ENCODE measurements around the gene ZNF710. TPM values are rescaled to one million over a fixed set of nuclear protein-coding genes. Genes with fewer than 3 reads are reported as not detected.

The ZNF710 gene
- total and polyA plus RNA-seq, 2 of the 13 experiments (the other 11 are each of a cell fraction or from before 2014, with no cell fraction given): 4.7 to 20.6 TPM

DNA sequence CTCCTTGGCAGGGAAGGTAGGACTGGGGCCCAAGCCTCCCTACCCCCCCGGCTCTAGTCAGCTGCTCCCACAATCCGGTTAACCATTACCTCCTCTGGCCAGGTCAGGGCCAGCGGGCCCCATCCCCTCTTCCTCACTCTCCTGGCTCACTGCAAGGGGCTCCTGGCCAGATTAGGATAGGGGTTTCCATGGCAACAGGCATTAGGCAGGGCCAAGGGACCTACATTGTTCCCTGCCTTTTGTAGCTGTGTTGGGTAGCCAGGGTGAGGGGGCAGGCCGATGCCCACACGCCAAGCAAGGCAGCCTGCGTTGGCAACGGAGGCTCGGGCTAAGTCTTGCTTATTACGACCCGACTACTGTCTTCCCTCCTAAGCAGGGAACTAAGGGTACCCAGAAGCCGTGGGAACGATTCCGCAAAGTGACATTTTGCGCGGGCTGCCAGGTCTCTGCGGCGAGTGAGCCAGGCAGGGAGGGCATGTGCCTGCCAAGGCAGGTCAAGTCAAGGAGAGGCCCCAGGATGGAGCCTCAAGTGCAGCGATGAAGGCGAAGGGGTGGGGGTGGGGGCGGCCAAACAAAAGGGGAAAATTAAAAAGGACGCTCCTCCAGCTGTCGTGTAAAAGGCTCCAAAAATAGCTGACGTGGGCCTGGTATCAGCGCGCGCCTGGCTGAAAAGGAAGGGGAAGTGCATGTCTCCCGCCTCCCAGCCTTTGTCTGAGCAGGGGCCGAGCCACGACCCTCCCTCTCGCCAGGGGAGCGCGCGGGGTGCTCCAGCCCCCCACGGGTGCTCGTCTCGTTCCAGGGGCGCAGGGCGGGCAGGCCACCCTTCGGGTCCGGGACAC lies 100.2 kb downstream of the ZNF710 start (continued):
- TF ChIP-seq, protein P1, sequence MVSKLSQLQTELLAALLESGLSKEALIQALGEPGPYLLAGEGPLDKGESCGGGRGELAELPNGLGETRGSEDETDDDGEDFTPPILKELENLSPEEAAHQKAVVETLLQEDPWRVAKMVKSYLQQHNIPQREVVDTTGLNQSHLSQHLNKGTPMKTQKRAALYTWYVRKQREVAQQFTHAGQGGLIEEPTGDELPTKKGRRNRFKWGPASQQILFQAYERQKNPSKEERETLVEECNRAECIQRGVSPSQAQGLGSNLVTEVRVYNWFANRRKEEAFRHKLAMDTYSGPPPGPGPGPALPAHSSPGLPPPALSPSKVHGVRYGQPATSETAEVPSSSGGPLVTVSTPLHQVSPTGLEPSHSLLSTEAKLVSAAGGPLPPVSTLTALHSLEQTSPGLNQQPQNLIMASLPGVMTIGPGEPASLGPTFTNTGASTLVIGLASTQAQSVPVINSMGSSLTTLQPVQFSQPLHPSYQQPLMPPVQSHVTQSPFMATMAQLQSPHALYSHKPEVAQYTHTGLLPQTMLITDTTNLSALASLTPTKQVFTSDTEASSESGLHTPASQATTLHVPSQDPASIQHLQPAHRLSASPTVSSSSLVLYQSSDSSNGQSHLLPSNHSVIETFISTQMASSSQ (IDR thresholded peaks at IDR 0.05; ENCODE audit: low read depth): peak; percentile 66; the same call in 1 of the 2 replicates
- TF ChIP-seq, protein P1 (CRISPR knock-in tag; IDR thresholded peaks at IDR 0.05; ENCODE audit: borderline replicate concordance): peak; percentile 90
- TF ChIP-seq REXO4 (CRISPR knock-in tag; IDR thresholded peaks at IDR 0.05; ENCODE audit: borderline replicate concordance) (no peak), ERF (CRISPR knock-in tag; IDR thresholded peaks at IDR 0.05) (no peak), PHF21A (CRISPR knock-in tag; IDR thresholded peaks at IDR 0.05) (0 out of 2 replicates have a peak, but pooled peaks have one; percentile 50), ZNF563 (CRISPR knock-in tag; IDR thresholded peaks at IDR 0.05) (no peak), RCOR2 (CRISPR knock-in tag; IDR thresholded peaks at IDR 0.05) (no peak), HOXA5 (CRISPR knock-in tag; IDR thresholded peaks at IDR 0.05) (no peak), RFX1 (IDR thresholded peaks at IDR 0.05) (peak; percentile 50), SP140L (CRISPR knock-in tag; IDR thresholded peaks at IDR 0.05; ENCODE audit: borderline replicate concordance) (no peak), ZNF263 (CRISPR knock-in tag; IDR thresholded peaks at IDR 0.05) (no peak), ZNF652 (CRISPR knock-in tag; IDR thresholded peaks at IDR 0.05; ENCODE audit: borderline replicate concordance, low read depth) (peak; percentile 63; the same call in 1 of the 2 replicates), ZC3H13 (CRISPR knock-in tag; IDR thresholded peaks at IDR 0.05) (no peak), ZNF562 (CRISPR knock-in tag; IDR thresholded peaks at IDR 0.05; ENCODE audit: borderline replicate concordance) (no peak)
- TF ChIP-seq, protein P2, sequence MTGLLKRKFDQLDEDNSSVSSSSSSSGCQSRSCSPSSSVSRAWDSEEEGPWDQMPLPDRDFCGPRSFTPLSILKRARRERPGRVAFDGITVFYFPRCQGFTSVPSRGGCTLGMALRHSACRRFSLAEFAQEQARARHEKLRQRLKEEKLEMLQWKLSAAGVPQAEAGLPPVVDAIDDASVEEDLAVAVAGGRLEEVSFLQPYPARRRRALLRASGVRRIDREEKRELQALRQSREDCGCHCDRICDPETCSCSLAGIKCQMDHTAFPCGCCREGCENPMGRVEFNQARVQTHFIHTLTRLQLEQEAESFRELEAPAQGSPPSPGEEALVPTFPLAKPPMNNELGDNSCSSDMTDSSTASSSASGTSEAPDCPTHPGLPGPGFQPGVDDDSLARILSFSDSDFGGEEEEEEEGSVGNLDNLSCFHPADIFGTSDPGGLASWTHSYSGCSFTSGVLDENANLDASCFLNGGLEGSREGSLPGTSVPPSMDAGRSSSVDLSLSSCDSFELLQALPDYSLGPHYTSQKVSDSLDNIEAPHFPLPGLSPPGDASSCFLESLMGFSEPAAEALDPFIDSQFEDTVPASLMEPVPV (CRISPR knock-in tag; IDR thresholded peaks at IDR 0.05): no peak
- TF ChIP-seq, protein P3, sequence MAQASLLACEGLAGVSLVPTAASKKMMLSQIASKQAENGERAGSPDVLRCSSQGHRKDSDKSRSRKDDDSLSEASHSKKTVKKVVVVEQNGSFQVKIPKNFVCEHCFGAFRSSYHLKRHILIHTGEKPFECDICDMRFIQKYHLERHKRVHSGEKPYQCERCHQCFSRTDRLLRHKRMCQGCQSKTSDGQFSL (CRISPR knock-in tag; IDR thresholded peaks at IDR 0.05): no peak
- TF ChIP-seq, protein P4, sequence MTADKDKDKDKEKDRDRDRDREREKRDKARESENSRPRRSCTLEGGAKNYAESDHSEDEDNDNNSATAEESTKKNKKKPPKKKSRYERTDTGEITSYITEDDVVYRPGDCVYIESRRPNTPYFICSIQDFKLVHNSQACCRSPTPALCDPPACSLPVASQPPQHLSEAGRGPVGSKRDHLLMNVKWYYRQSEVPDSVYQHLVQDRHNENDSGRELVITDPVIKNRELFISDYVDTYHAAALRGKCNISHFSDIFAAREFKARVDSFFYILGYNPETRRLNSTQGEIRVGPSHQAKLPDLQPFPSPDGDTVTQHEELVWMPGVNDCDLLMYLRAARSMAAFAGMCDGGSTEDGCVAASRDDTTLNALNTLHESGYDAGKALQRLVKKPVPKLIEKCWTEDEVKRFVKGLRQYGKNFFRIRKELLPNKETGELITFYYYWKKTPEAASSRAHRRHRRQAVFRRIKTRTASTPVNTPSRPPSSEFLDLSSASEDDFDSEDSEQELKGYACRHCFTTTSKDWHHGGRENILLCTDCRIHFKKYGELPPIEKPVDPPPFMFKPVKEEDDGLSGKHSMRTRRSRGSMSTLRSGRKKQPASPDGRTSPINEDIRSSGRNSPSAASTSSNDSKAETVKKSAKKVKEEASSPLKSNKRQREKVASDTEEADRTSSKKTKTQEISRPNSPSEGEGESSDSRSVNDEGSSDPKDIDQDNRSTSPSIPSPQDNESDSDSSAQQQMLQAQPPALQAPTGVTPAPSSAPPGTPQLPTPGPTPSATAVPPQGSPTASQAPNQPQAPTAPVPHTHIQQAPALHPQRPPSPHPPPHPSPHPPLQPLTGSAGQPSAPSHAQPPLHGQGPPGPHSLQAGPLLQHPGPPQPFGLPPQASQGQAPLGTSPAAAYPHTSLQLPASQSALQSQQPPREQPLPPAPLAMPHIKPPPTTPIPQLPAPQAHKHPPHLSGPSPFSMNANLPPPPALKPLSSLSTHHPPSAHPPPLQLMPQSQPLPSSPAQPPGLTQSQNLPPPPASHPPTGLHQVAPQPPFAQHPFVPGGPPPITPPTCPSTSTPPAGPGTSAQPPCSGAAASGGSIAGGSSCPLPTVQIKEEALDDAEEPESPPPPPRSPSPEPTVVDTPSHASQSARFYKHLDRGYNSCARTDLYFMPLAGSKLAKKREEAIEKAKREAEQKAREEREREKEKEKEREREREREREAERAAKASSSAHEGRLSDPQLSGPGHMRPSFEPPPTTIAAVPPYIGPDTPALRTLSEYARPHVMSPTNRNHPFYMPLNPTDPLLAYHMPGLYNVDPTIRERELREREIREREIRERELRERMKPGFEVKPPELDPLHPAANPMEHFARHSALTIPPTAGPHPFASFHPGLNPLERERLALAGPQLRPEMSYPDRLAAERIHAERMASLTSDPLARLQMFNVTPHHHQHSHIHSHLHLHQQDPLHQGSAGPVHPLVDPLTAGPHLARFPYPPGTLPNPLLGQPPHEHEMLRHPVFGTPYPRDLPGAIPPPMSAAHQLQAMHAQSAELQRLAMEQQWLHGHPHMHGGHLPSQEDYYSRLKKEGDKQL (CRISPR knock-in tag; IDR thresholded peaks at IDR 0.05; ENCODE audit: low read depth): no peak

Data from HepG2 (cell line).